K562 (cell line): Measurements from ENCODE around the gene ZNF165. TPM values are rescaled to one million over a fixed set of nuclear protein-coding genes. Genes with fewer than 3 reads are reported as not detected.
A peak's percentile ranks its signal among the peaks of the same experiment; 100 is the strongest.

ENCODE experiments used
- ATF1 ChIP-seq, 2 experiments: fragments of 450-650 bp in 1 of 2; IDR thresholded peaks; 2 replicates each; pipeline ENCODE4 v1.6.1; 2016; ENCODE audit warnings: missing compliant biosample characterization in 1 of 2, missing genetic modification characterization in 1 of 2
- ATF4 ChIP-seq: fragments of 450-650 bp; formaldehyde crosslinking; IDR thresholded peaks from 2 replicates; pipeline ENCODE4 v1.4.0; 2022; ENCODE audit warnings: mild to moderate bottlenecking, moderate library complexity
- GTF2A2 ChIP-seq: IDR thresholded peaks from 2 replicates; pipeline ENCODE4 v1.6.1; 2016; ENCODE audit warnings: mild to moderate bottlenecking, missing genetic modification characterization, missing compliant biosample characterization
- HDAC6 ChIP-seq: IDR thresholded peaks from 2 replicates; pipeline ENCODE4 v1.6.1; 2012; ENCODE audit warnings: low read depth, mild to moderate bottlenecking, control low read depth, inconsistent platforms, low read length, moderate library complexity
- MAX ChIP-seq: sonication (generic); formaldehyde crosslinking; IDR thresholded peaks from 2 replicates; pipeline ENCODE4 v1.9.0; 2022; ENCODE audit warnings: mild to moderate bottlenecking, missing genetic modification reagents
- MED1 ChIP-seq: sonication (generic); formaldehyde crosslinking; IDR thresholded peaks from 2 replicates; pipeline ENCODE4 v1.8.1; 2023; ENCODE audit warnings: missing genetic modification reagents, borderline replicate concordance
- REST ChIP-seq, 2 experiments: fragments of 450-650 bp; formaldehyde crosslinking in 1 of 2; IDR thresholded peaks; 2 replicates each; pipeline versions ENCODE4 v1.4.0 to v1.6.1; 2014 to 2020; ENCODE audit warnings: mild to moderate bottlenecking in 2 of 2, borderline replicate concordance in 1 of 2, low read depth in 1 of 2
- ZSCAN29 ChIP-seq: fragments of 450-650 bp; IDR thresholded peaks from 2 replicates; pipeline ENCODE4 v1.6.1; 2017
- polyA plus RNA-seq, 8 experiments: library from polyadenylated mRNA; depleted of rRNA in 4 of 8; stranded (reverse) in 5 of 8; unstranded in 3 of 8; fragments of >200 nt; fragmentation: Nextera tagmentation in 2 of 8; fragmentation: Illumina TruSeq in 1 of 8; extraction: Ambion mirVana in 2 of 8; extraction: Trizol in 1 of 8; gene quantifications; 2 replicates each; pipeline versions ENCODE4 v1.2.1 to v1.2.3, GENCODE V29; 2011 to 2014; ENCODE audit warnings: inconsistent platforms in 1 of 8, missing spikeins in 1 of 8
- total RNA-seq, 7 experiments: library from RNA; depleted of rRNA in 6 of 7; stranded (reverse); fragments of >200 nt in 6 of 7; fragmentation: Illumina TruSeq in 2 of 7; extraction: Trizol in 2 of 7; gene quantifications; 2 replicates each; pipeline versions ENCODE4 v1.2.1 to v1.2.3, GENCODE V29; 2011 to 2021; ENCODE audit warnings: low replicate concordance in 1 of 7
- TF ChIP-seq, protein P1 (sequence below): fragments of 450-650 bp; IDR thresholded peaks from 2 replicates; pipeline ENCODE4 v1.6.1; 2016; ENCODE audit warnings: mild to moderate bottlenecking
- TF ChIP-seq, protein P2 (sequence below), 2 experiments: IDR thresholded peaks; 2 replicates each; pipeline ENCODE4 v1.6.1; 2012; ENCODE audit warnings: improper control_type of control experiment in 2 of 2, low read depth in 2 of 2, low read length in 2 of 2, borderline replicate concordance in 1 of 2

ZNF165 gene
- total and polyA plus RNA-seq, 9 of the 15 experiments (the other 6 are each of a cell fraction or from before 2014, with no cell fraction given) = 0.82 to 3.6 (median 1.2) TPM

DNA sequence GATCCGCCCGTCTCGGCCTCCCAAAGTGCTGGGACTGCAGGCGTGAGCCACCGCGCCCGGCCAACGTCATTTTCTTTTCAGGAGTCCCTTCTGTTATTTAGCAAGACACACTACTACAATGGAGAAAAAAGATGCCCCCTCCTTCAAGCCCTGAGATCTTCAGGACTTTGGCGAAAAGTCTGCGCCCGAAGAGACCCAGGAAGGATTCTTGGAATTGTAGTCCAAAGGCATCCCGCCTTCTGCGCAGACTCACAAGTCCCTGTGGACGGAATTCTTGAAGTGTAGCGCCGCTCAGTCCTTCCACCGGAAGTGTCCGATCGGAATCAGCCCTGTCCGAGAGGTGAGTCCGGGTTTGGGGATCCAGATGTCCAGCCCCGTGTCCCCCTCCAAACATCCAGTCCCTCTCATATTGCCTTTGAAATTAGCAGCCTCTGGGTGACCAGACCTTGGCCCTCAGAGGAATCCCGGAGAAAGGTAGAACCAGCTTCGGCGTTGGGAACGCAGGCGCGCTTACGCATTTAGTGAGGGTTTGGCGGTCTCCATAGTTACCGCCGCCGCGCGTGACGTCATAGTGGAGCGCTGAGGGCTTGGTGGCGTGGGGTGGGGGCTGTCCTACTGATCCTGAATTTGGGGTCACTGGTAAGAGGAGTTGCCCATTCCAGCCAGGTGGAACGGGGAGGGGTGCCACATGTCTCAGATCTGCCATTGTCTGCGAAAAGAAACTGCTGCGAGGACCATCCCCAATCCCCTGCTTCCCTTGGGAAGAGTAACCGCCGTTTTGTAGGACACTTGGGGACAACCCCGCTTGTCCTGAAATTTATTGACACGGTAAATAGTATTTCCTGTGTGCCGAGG is 490 bp downstream of the ZNF165 start (continued):
- TF ChIP-seq, protein P1, sequence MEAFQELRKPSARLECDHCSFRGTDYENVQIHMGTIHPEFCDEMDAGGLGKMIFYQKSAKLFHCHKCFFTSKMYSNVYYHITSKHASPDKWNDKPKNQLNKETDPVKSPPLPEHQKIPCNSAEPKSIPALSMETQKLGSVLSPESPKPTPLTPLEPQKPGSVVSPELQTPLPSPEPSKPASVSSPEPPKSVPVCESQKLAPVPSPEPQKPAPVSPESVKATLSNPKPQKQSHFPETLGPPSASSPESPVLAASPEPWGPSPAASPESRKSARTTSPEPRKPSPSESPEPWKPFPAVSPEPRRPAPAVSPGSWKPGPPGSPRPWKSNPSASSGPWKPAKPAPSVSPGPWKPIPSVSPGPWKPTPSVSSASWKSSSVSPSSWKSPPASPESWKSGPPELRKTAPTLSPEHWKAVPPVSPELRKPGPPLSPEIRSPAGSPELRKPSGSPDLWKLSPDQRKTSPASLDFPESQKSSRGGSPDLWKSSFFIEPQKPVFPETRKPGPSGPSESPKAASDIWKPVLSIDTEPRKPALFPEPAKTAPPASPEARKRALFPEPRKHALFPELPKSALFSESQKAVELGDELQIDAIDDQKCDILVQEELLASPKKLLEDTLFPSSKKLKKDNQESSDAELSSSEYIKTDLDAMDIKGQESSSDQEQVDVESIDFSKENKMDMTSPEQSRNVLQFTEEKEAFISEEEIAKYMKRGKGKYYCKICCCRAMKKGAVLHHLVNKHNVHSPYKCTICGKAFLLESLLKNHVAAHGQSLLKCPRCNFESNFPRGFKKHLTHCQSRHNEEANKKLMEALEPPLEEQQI = peak; percentile 86; the same call in 1 of the 2 replicates
- TF ChIP-seq ATF4 (CRISPR knock-in tag) = peak; percentile 35; the same call in 1 of the 2 replicates
- TF ChIP-seq HDAC6 = no peak
- TF ChIP-seq, protein P2, sequence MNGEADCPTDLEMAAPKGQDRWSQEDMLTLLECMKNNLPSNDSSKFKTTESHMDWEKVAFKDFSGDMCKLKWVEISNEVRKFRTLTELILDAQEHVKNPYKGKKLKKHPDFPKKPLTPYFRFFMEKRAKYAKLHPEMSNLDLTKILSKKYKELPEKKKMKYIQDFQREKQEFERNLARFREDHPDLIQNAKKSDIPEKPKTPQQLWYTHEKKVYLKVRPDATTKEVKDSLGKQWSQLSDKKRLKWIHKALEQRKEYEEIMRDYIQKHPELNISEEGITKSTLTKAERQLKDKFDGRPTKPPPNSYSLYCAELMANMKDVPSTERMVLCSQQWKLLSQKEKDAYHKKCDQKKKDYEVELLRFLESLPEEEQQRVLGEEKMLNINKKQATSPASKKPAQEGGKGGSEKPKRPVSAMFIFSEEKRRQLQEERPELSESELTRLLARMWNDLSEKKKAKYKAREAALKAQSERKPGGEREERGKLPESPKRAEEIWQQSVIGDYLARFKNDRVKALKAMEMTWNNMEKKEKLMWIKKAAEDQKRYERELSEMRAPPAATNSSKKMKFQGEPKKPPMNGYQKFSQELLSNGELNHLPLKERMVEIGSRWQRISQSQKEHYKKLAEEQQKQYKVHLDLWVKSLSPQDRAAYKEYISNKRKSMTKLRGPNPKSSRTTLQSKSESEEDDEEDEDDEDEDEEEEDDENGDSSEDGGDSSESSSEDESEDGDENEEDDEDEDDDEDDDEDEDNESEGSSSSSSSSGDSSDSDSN (IDR thresholded peaks at IDR 0.05; ENCODE audit: borderline replicate concordance in 1 of 2, low read depth in 2 of 2, low read length in 2 of 2) = peak; percentile 38 to 81; a peak in 2 of 4 replicates
- no peak for TF ChIP-seq MED1 (CRISPR knock-in tag)
- peak; percentile 24; the same call in 1 of the 2 replicates for TF ChIP-seq ZSCAN29
- TF ChIP-seq GTF2A2 (tag) = no peak
- no peak for TF ChIP-seq REST (IDR thresholded peaks at IDR 0.05; ENCODE audit: borderline replicate concordance)
- TF ChIP-seq REST (CRISPR knock-in tag; IDR thresholded peaks at IDR 0.05; ENCODE audit: low read depth) = peak; percentile 86
- TF ChIP-seq MAX (CRISPR knock-in tag) = peak; percentile 67
- peak; percentile 90 for TF ChIP-seq ATF1 (CRISPR knock-in tag; IDR thresholded peaks at IDR 0.05)
- peak; percentile 100 for TF ChIP-seq ATF1 (tag; IDR thresholded peaks at IDR 0.05)
